ENCODE results near the gene CER1.

The CER1 gene, protein sequence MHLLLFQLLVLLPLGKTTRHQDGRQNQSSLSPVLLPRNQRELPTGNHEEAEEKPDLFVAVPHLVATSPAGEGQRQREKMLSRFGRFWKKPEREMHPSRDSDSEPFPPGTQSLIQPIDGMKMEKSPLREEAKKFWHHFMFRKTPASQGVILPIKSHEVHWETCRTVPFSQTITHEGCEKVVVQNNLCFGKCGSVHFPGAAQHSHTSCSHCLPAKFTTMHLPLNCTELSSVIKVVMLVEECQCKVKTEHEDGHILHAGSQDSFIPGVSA

DNA sequence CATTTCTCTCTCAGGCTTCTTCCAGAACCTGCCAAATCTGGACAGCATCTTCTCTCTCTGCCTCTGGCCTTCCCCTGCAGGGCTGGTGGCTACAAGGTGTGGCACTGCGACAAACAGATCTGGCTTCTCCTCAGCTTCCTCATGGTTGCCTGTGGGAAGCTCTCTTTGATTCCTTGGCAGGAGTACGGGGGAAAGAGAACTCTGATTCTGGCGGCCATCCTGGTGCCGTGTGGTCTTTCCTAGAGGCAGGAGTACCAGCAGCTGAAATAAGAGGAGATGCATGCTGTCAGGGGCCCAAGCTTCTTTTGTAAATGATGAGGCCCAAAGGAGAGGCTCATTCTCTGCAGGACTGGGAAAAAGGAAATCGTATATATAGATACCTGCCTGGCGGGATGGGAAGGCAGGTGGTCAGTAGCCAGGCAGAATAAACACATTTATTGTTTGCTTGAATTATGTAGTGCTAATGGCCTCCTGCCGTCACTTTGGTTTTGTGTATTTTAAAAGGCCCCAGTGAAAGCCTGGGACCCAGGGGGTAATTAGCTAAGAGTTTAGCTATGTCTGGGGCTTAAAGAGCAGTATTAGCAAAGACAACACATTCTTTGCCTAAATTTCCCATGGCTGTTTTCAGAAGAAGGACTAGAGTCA, at the start of gene CER1:
CER1 (minus strand) TSS at position 343 of the 645 bp plus-strand sequence; CDS start at position 282, 61 bp downstream.
- no peak for DNase-seq

DNA sequence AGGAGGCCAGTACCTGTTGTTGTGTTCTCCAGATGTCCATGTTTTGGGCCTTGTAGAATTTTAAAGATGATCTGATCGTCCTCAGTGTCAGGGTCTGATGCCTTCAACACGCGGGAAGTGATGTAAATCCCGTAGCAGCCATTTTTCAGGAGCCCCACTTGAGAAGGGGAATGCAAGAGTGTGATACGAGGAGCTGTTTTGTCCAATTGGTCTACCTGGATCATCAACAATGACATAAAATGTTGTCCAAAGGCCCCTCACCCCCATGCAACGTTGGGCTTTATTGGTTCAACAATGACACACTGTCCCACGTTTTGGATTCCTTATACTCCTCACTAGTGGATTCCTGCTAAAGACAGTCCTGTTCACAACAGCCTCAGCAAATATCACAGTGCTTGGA, 48.1 kb upstream of the CER1 start:
- DNase-seq = no peak

DNA sequence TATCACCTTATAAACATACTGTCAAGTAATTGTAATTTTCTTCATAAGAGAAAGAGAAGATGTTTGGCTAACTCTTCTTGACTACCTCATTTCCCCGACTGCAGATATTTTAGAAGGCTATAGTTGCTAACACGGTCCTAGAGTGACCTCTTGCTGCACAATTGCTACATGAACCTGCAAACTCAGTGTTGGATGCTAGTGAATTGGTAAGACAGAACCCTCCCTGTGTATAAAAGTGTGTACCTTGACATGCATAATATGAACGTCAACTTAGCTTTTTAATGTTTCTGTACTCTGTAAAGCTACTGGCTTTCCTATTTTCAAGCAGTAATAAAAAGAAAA, 46.7 kb upstream of the CER1 start:
- DNase-seq = no peak

DNA sequence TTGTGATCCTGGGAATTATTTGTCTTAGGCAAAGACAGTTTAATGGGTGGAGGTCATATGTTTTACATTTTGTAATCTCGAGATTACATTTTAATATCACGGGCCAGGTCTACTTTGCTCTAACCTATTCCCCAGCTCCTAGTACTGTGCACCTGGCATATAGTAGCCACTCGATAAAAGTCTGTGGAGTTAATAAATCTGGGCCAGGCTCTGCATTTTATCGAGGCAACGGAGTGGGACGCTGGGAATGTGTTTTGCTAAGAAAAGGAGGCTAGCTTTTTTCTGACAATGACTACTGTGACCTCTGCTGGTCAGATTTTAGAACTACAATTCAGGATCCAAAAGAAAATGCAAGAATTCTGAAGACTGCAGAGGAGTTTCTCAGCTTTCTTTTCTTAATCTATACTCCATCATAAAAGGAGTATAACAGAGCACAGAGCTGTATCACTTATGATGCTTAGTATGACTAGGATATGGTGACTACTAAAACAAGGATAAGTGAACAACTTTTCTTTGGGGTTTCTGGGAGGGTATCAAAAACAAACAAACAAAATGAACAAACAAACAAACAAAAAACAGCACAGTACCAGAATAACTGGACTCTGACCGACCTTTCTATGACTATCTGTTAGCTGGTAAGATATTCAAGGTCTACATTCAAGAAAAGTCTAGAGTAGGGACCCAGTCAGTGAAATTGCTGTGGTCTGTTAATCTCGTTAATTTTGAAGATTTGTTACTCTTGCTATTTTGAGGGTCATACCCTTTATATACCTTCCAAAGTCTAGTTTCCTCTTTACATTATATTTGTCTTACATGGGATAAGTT, 46.1 kb upstream of the CER1 start:
- DNase-seq = no peak

DNA sequence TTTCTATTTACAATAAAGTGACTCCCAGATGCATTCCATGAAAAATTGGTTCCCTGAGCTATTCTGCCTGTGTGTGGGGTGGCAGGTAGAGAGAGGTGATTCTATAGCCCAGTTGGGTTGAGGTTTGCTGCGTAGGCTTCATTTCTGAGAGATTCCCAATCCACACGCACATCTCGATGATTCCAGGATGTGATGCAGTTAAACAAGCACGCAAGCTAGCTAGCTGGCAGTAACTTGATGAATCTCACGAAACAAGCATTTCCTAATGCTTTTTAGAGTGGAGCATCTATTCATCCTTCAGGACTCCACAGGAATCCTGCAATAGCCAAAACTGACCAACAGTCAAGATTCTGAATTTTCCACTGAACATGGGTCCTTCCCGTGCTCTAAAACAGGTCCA, 43.8 kb upstream of the CER1 start:
- DNase-seq = no peak

DNA sequence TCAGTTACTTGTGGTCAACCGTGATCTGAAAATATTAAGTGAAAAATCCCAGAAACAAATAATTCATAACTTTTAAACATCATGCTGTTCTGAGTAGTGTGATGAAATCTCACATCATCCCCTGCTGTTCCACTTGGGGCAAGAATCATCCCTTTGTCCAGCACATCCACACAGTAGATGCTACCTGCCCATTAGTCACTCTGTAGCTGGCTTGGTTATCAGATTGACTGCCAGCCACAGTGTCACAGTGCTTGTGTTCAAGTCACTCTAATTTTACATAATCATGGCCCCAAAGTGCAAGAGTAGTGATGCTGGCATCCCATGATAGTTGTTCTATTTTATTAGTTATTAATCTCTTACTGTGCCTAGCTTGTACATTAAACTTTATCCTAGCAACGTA, 39.1 kb upstream of the CER1 start:
- DNase-seq = no peak

DNA sequence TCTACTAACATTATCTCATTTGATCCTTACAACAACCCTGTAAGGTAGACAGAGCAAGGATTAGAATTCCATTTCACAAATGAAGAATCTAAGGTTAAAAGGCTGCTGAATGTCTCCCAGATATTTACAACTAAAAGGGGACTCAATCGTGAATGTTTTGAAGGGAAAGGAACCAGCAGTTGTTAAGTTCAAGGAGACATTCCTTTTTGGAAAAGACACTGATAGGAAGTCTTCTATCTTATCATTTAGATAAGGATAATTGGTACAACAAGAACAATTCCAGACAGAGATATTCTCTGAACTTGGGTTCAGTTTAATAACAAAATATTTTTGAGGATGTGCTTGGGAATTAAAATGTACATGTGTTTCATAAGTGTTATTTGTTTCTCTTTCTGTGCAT, 37.5 kb upstream of the CER1 start:
- no peak for DNase-seq

DNA sequence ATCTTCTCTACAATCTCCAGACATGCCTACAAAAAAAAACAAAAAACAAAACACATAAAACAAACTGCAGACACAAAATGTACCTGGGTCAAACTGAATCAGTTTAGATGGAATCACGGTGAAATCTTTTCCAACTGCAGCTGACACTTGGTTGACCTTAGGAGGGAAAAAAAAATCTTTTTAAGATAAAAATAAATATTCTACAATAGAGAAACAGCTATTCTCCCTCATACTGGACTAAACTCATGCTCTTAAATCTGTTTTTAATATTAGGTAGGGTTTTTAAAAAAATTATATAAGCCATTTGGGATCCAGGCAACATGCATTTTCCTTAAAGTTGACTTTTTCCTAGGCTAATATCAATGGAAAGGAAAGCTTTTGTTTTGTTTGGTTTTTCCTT, 33.8 kb upstream of the CER1 start:
- no peak for DNase-seq

DNA sequence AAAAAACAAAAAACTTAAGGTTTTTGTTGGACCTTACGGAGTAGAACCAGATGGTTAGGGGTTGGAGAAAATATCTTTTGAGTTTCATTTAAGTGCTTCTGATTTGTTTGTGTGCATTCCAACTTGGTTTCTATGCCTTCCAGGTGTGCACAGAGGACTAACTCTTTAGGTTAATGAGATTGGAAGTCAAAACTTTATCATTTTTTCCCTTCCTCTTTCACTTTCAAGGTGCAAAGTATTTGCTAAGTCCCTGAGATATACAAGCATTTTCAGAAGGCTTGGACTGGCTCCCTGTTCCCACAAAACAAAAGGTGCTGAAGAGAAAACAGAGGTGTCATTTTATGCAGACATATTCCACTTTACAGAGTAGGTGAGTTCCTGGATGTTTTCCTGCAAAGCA, 30.3 kb upstream of the CER1 start:
- DNase-seq = no peak

DNA sequence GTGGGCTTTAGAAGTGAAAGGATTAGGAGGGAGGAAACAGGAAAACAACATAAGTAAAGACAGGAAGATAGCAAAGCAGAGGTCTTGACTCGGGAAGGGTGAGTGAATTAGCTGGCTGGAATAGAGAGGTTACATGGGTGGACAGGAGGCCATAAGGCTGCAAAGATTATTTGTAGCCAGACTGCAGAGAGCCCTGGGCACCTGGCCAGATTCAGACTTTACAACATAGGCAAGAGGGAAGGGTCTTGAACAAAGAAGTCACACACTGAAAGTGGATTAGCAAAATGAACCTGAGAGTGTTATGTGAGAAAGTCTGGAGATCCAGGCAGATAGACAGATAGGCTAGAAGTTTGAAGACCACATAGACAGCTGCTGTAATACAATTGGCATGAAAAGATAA, 29.7 kb upstream of the CER1 start:
- peak; percentile 38 for DNase-seq

DNA sequence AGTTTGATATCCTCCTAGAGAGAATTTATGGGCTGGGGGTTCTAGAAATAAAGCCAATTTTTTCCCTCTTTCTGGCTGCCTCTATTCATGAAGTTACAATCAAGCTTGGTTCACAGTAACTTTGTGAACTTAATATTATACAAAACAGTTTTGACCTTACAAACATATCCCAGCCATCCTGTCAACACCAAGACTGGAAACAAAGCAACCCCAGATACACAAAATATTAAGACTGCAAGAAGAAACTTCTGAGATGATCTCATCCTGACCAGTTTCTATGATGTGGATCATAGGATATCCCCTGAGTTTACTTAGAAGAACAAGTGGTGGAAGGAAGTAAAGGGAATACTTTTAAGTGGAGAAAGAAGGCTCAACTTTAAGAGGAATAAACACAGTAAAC, 28.3 kb upstream of the CER1 start:
- no peak for DNase-seq

DNA sequence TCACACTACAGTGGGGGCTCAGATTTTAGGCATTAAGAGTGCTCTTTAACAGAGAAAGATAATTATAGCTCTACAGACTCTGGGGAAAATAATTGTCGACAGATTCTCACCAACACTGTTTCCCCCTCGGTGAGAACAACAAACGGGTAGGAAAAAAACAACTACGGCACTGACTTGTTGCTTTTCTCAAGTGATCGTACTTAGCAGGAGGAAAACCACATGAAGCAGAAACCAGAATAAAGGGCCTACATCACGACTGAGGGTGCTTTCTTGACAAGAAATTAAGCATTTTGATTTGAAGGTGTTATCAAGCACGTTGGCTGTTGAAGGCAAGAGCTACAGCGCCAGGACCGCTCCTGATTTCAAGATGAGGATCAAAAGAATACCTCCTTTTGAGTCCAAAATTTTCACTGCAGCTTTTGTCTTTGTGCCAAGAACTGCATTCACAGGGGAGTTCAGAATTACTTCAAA, 27.2 kb upstream of the CER1 start:
- no peak for DNase-seq

DNA sequence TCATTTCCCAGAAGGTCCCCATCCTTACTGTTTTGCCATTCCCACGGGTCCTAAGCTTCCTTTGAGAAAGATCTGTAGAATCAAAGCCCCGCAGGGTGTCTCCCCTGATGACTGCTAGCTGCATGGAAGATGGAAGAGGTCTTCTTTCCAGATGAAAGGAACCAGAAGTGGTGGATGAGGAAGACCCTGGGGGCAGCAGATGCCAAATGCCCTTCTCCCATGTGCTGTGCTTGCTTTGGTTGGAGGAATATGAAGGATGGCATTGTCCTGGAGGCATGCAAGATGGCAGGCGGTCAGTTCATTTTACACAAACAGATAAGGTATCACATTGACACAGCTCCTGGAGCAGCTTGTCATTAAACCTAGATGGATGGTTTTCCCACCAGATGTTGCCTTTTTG, 25.8 kb upstream of the CER1 start:
- no peak for DNase-seq

DNA sequence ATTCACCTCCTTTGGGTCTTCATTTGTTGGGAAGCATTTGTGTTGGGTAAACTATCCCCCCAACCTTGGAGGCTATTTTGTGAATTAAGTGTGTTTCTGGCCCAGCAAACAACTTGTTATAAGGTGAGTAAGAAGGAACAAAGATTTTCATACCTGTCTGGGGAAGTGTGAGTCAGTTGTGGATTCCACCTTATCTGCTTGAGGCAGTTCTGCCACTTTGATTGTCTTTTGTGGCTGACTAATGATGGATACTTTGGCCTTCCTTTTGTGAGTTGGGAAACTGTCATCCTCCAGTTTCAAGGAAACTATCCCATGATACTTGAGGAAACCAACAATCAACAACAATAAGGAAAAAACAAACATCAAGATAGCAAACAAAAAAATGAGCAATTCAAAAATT, 24.6 kb upstream of the CER1 start:
- no peak for DNase-seq

DNA sequence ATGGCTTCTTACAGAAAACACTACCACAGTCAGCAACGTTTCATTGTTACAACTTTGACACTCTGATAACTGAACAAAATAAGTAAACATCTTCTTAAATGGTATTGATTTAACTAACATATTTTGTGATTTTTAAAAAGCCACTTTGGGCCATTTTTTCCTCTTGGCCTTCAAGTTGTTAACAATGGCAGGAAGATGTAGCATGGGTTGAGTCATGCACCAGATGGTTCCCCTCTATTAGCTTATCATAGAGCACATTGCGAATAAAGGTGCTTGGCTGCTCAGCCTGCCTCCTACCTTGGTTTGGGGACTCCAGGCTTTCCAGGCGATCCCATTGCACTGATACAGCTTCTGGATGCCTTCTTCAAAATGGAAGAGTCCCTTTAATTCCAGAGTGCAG, 24.1 kb upstream of the CER1 start:
- no peak for DNase-seq

DNA sequence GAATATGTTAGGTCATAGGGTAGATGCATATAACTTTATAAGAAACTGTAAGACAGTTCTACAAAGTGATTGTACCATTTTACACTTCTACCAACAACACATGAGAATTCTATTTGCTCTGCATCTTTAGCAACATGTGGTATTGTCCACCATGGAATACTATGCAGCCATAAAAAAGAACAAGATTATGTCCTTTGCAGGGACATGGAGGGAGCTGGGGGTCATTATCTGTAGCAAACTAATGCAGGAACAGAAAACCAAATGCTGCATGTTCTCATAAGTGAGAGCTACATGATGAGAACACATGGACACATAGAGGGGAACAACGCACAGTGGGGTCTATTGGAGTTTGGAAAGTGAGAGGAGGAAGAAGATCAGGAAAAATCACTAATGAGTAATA, 22.2 kb upstream of the CER1 start:
- DNase-seq = no peak

DNA sequence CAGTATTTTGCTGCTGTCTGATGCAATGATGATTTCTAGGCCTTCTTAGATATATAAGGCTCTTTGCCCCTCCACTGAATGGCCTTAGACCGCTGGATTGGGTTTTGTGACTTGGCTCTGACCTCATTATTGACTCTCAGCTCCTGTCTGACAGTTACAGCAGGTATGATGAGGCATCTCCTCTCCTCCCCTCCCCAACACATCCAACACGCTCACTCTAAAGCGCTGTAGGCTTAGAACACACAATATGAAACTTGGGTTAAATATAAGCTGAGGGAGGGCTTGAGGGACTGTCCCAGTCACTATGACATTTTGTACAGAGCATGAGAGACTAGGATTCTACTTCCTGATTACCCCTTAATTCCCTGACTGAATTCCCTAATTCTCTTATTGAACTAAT, 18.8 kb upstream of the CER1 start:
- DNase-seq = no peak

DNA sequence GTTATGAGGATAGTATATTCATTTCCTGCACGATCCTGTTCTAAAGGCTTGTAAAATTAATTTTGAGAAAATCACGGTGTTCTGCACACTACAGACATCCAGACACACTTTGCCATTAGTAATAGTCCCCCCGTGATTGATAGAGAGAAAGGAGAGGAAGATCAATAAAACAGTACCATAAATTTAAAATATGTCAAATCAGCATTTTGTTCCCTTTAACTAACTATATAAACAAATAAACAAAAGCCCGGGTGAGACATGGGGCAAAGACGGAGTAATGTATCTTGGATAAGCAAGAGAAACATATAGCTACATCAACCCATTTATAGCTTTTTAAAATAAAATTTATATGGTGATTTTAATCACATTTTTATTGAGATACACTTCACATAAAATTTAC, 10.6 kb upstream of the CER1 start:
- DNase-seq = no peak

DNA sequence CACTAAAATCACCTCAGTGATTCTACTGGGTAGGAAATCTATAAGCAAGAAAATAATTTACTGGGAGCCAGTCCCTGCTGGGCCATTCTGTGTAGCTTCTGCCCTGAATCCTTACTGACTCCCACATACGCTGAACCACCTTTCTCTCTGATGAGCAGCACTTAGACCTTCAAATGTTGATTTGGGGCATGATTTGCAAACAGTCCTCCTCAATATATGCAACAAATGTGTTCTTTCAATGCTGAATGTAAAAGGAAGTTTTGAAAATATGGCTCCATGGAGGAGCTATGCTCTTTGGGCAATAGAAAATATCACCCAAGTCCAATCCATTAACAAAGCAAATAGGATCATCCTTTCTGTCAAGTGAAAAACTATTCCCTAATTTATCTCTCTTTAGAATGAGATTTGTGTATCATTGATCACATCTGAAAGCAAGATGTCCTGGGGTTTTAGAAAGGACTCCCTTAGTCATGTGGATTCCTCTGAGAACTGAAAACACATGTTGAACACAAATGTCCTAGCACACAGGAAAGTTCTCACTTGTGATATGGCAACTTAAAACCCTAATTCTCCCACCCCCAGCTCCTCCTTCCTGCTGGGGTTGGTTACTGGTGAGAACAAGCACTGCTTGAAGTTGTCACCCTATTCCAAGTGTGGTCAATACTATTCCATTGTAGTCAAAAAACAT, 8.9 kb upstream of the CER1 start:
- DNase-seq = no peak

DNA sequence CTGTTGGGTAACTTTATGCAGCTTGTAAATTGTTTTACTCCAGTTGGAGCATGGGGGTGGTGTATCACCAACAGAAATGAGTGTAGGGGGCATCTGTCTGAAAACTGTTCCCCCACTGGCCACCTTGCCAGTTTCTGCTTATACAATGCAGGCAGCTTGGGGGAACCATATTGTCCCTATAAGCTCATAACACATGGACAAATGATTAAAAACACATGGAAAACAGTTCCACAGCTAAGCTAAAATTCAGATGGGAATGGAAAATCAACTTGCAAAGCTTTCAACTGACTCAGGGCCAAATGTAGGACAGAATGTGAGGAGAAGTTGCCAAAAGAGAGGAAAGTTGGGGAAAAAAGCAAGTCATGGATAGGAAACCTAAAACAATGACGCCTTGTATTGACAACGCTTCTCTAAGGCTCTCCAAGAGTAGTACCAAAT, 7.9 kb upstream of the CER1 start:
- no peak for DNase-seq

DNA sequence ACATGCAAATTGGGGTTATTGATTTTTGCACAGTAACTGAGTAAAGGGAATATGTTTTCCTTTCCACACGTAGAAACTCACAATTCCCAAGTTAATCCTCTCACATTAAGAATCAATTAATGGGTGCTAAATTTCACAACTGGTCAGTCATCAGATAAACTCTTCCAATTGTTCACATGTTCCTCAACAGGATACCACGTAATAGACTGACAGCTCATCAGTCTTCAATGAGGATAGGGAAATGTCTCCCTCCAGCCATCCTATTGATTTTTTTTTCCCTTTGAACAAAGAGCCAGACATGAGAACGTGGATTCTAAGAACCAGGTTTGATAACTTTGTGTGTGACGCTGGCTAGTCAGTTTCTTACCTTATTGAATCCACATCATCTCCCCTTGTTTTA, 768 bp upstream of the CER1 start:
- DNase-seq = no peak

DNA sequence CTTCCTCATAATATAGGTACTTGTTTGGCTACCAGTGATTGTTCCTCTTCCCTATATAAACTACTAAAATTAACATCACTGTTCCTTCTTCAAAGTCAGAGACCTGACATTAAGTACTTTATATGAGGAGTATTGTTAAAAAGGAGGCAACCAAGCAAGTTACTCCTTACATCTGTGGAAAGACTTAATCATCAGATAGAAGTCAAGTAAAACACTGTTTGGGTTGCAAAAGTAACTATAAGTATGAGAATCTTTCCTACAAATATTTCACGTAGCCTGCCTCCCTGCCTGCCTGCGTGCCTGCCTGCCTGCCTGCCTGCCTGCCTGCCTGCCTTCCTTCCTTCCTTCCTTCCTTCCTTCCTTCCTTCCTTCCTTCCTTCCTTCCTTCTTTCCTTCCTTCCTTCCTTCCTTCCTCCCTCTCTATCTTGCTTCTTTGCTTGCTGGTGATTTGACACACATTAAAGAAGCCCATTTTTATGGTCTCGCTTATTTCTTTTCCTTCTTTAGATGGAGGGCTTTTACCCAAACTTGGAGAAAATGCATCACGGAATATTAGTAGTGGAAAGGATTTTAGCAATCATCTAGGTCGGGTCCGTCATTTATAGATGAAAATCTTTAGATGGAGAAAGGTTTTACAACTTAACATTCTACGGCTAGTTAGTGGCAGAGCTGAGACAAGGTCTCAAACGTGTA, 3.2 kb downstream of the CER1 start:
- no peak for DNase-seq

DNA sequence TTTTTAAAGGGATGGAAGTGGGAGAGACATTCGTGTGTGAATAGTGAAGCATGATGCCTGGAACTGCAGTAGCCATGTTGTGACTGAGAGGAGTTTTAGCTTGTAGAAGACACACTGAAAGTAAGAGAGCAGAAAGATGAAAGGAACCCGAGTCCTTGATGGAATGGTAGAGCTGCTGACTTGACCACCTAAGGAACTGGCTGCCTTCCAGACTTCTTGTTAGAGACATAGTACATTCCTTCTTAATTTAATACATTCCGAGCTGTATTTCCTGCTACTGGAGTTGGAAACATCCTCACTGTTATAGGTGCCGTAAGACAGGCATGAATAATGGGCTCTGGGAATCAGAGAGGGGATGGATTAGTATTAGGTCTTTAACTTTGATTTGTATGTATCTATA, 7.4 kb downstream of the CER1 start:
- no peak for DNase-seq
